Ovary (tissue), 9 donors: ENCODE results near the gene CNTNAP4. TPM values are rescaled to one million over a fixed set of nuclear protein-coding genes. Genes with fewer than 3 reads are reported as not detected.

ENCODE experiments used
- DNase-seq, 5 donors: peaks; one replicate each; pipeline ENCODE4 v3.0.0-alpha.2; 2019 to 2020
- H3K27ac ChIP-seq, 2 donors: fragments of 200-600 bp; one replicate each; pipeline versions ENCODE4 v1.5.1 to v1.8.0; 2019 to 2022
- H3K27me3 ChIP-seq: fragments of 200-600 bp; one replicate; pipeline ENCODE4 v1.8.0; 2022
- H3K36me3 ChIP-seq: fragments of 200-600 bp; sonication (generic); one replicate; pipeline ENCODE4 v1.5.1; 2019
- H3K4me1 ChIP-seq: one replicate; pipeline ENCODE4 v1.8.1; 2013; ENCODE audit warnings: mild to moderate bottlenecking, moderate library complexity; ENCODE audit not compliant: insufficient read depth
- H3K4me3 ChIP-seq: fragments of 200-600 bp; sonication (generic); one replicate; pipeline ENCODE4 v1.5.1; 2017
- H3K9me3 ChIP-seq, 2 donors: fragments of 200-600 bp in 1 of 2; sonication (generic) in 1 of 2; one replicate each; pipeline versions ENCODE4 v1.5.1 to v1.8.1; 2013 to 2019; ENCODE audit warnings: mild to moderate bottlenecking in 1 of 2, moderate library complexity in 1 of 2
- CTCF ChIP-seq, 3 donors: fragments of 450-650 bp in 2 of 3; fragments of 200-600 bp in 1 of 3; IDR thresholded peaks; one replicate each; pipeline versions ENCODE4 v1.5.1 to v1.8.0; 2016 to 2022; ENCODE audit warnings: antibody characterized with exemption in 3 of 3, mild to moderate bottlenecking in 1 of 3
- EP300 ChIP-seq: sonication (generic); formaldehyde crosslinking; IDR thresholded peaks from one replicate; pipeline ENCODE4 v1.6.1; 2017; ENCODE audit warnings: antibody characterized with exemption
- POLR2A ChIP-seq: fragments of 450-650 bp; IDR thresholded peaks from one replicate; pipeline ENCODE4 v1.6.1; 2017; ENCODE audit warnings: antibody characterized with exemption, mild to moderate bottlenecking, moderate library complexity
- WGBS, 3 donors: extraction: QIAGEN DNeasy Blood & Tissue Kit in 1 of 3; methylation state at CpG; one replicate each; pipeline versions ENCODE4 v1.1.5 to v1.1.7; 2013 to 2017; 5-methylcytosine and 5-hydroxymethylcytosine counted together
- intact Hi-C, 4 donors: fragments of 100-400 bp; cut with DNase I; formaldehyde crosslinking; loops; one replicate each; pipeline versions ENCODE4 v1.11.0 to v1.15.1; 2022 to 2023
- polyA plus RNA-seq, 2 donors: library from polyadenylated mRNA; stranded (reverse); fragments of 200-250 nt in 1 of 2; fragments of 350-450 nt in 1 of 2; fragmentation: Illumina TruSeq in 1 of 2; extraction: RNeasy Lipid Tissue Mini Kit (QIAGEN cat#74804) in 1 of 2; gene quantifications; one replicate each; pipeline ENCODE4 v1.2.3, GENCODE V29; 2013 to 2014
- total RNA-seq, 7 donors: library from RNA; depleted of rRNA in 2 of 7; stranded (reverse); fragments of >200 nt in 2 of 7; fragmentation: NEBNext Ultra II Directional in 3 of 7; extraction: Animal tissue kit (Norgen Biotek cat#: 25700) in 3 of 7; gene quantifications; one replicate each; pipeline versions ENCODE4 v1.1.0 to v1.2.4, GENCODE V29; 2016 to 2023
- donor health status: DM: no; HTN: no; CAD: no; lungs with moderate emphysema.
- donor health status: DM: no; HTN: no; CAD: no.
- donor health status: Bipolar disorder and iron deficiency.
- donor health status: DM: yes; HTN: yes; CAD: no.
- donor health status: DM: no; HTN: no; CAD: no.
- donor health status: DM: yes; HTN: yes; CAD: no.

CNTNAP4 gene
- total and polyA plus RNA-seq, 9 donors, result 0.07 to 0.52 (median 0.36) TPM; not detected in 5

- no peak overlapping the region for H3K27ac ChIP-seq
- 51 to 54% (median 54%) methylated on average over 3 of the region's 3 CpGs for WGBS, 3 donors
- H3K4me1 ChIP-seq, result no peaks in the 10 kb centered on the region
- no peak overlapping the region for H3K4me3 ChIP-seq
- H3K9me3 ChIP-seq, result no peaks in the 10 kb centered on the region
- H3K36me3 ChIP-seq, result no peaks in the 10 kb centered on the region
- TF ChIP-seq POLR2A (no peak), CTCF (IDR thresholded peaks at IDR 0.05) (no peak), EP300 (no peak)
- no peak for DNase-seq
- intact Hi-C loops, result no loop called here
- no peaks in the 10 kb centered on the region for H3K27me3 ChIP-seq
These were observed 167.6 kb downstream of the CNTNAP4 start for GRCh38 chr16:76444832-76445231.

- no peak for DNase-seq
- H3K36me3 ChIP-seq, result no peaks in the 10 kb centered on the region
- WGBS, 3 donors, result 88 to 90% (median 90%) methylated on average over 3 of the region's 3 CpGs
- intact Hi-C loops, result no loop called here
- H3K4me3 ChIP-seq, result no peak overlapping the region
- H3K4me1 ChIP-seq, result no peaks in the 10 kb centered on the region
- H3K9me3 ChIP-seq, result no peaks in the 10 kb centered on the region
- H3K27me3 ChIP-seq, result no peaks in the 10 kb centered on the region
- no peak for TF ChIP-seq EP300
- TF ChIP-seq CTCF (IDR thresholded peaks at IDR 0.05), result no peak
- TF ChIP-seq POLR2A, result no peak
- H3K27ac ChIP-seq, result no peak overlapping the region
These were observed 168.6 kb downstream of the CNTNAP4 start for GRCh38 chr16:76445815-76446214.

- Histone ChIP-seq H3K27ac (no peak overlapping the region), H3K36me3 (no peaks in the 10 kb centered on the region), H3K9me3 (no peaks in the 10 kb centered on the region), H3K4me1 (no peaks in the 10 kb centered on the region), H3K4me3 (no peak overlapping the region), H3K27me3 (no peaks in the 10 kb centered on the region)
- intact Hi-C loops, result no loop called here
- WGBS, 3 donors, result 60 to 68% (median 66%) methylated on average over 3 of the region's 3 CpGs
- DNase-seq, result no peak
- TF ChIP-seq POLR2A (no peak), CTCF (IDR thresholded peaks at IDR 0.05) (no peak), EP300 (no peak)
These were observed 169.1 kb downstream of the CNTNAP4 start for GRCh38 chr16:76446251-76446650.

GRCh38 chr16:76450890-76451289 lies 173.7 kb downstream of the CNTNAP4 start:
- 86 to 93% (median 86%) methylated on average over 6 of the region's 6 CpGs for WGBS, 3 donors
- DNase-seq, result no peak
- Histone ChIP-seq H3K27ac (no peak overlapping the region), H3K4me3 (no peak overlapping the region), H3K27me3 (no peaks in the 10 kb centered on the region), H3K4me1 (no peaks in the 10 kb centered on the region), H3K36me3 (no peaks in the 10 kb centered on the region), H3K9me3 (no peaks in the 10 kb centered on the region)
- TF ChIP-seq POLR2A (no peak), CTCF (IDR thresholded peaks at IDR 0.05) (no peak), EP300 (no peak)
- intact Hi-C loops, result no loop called here

GRCh38 chr16:76455257-76455656 lies 178.1 kb downstream of the CNTNAP4 start:
- H3K9me3 ChIP-seq, result no peaks in the 10 kb centered on the region
- H3K36me3 ChIP-seq, result no peaks in the 10 kb centered on the region
- 74 to 88% (median 82%) methylated on average over 3 of the region's 3 CpGs for WGBS, 3 donors
- H3K4me3 ChIP-seq, result no peak overlapping the region
- no peaks in the 10 kb centered on the region for H3K27me3 ChIP-seq
- intact Hi-C loops, result no loop called here
- TF ChIP-seq CTCF (IDR thresholded peaks at IDR 0.05), result no peak
- TF ChIP-seq POLR2A, result no peak
- no peak for TF ChIP-seq EP300
- no peak for DNase-seq
- H3K4me1 ChIP-seq, result no peaks in the 10 kb centered on the region
- H3K27ac ChIP-seq, result no peak overlapping the region
